ENCODE data around the gene GP1BB.
"Not testable (repeated sequence)": the region's sequence is repeated elsewhere in the genome, so short reads cannot be mapped to it uniquely, and the experiment has no call there.

GP1BB gene

GRCh38 chr22:19714312-19715187 lies 8.8 kb upstream of the GP1BB start, which contains the start of gene SEPTIN5:
Gene SEPTIN5 (plus strand): TSS chr22:19714503. CDS start chr22:19714589, 86 bp downstream.
- DNase-seq = no peak

- no peak for DNase-seq
These were observed 8.0 kb upstream of the GP1BB start for GRCh38 chr22:19715188-19715930.

DNA sequence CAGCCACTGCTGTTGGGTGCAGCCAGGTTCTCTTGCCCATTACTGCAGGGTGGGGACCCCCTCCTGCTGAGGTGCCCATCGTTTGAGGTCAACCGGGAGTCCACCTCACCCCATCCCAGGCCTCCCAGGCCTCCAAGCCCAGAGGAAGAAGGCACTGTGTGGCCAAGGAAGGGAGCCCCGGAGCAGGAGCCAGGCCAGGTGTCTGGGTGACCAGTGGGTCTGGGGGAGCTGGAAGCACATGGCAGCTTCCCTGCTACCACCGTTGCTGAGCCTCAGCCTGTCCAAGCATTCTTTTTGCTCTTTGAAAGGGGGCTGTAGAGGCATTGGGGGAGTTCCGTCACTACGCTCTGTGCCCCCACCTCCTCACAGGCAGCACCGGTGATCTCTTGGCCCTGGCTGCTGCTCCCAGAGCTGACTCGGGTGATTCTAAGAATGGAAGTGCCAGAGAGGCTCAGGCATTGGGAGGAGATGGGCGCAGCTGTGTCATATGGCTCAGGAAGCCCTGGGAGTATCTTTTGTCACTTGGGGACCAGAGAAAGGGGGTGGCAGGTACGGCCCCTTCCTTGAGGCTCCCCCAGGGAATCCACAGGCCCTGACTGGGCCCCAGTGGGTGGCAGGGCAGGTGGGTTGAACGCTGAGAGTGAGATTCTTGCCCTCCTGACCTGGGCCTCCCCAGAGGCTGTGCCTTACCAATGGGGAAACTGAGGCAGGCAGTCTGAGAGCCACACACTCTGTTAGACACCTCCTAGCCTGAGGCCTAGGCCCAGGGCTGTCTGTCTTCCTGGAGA lies 7.1 kb upstream of the GP1BB start:
- DNase-seq = no peak

GRCh38 chr22:19716829-19717105 lies 6.6 kb upstream of the GP1BB start:
- DNase-seq = no peak

GRCh38 chr22:19717181-19717580 lies 6.2 kb upstream of the GP1BB start:
- DNase-seq = no peak

DNA sequence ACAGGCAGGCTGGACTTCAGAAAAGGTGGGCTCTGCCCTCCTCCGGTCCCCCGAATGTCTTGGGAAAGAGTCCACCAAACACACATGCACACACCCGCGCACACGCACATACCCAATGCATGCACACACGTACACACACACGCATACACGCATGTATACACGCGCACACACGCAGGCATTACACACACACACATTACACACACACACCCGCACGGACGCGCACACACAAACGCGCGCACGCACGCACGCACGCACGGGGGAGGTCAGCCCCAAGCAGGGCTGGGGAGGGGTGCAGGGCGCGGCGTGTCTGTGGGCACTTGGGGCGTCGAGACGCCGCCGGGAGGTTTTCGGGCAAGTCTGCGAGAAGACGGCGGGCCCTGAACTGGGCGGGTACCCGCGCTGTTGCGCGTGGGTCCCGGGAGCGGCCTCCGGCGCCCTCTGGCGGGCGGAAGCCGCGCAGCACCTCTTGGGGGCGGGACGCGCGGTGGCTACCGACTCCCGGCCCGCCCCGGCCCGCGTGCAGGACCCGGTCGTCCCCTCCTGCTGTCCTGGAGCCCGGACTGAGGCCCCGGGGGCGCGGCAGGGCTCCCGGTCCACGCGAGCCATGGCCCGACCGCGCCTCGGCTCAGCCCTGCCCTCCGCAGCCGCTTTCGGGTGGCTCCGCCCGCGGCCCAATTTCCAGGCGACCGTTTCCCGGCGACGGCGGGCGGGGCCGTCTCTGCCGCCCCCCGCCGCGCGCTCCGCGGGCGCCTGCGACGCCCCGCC lies 5.5 kb upstream of the GP1BB start:
- no peak for DNase-seq

- no peak for DNase-seq
These were observed 4.8 kb upstream of the GP1BB start for GRCh38 chr22:19718456-19719049.

GRCh38 chr22:19719050-19719482 lies 4.3 kb upstream of the GP1BB start:
- no peak for DNase-seq

- DNase-seq = no peak
These were observed 3.8 kb upstream of the GP1BB start for GRCh38 chr22:19719488-19720021.

- DNase-seq = no peak
These were observed 3.0 kb upstream of the GP1BB start for GRCh38 chr22:19720150-19720827.

DNA sequence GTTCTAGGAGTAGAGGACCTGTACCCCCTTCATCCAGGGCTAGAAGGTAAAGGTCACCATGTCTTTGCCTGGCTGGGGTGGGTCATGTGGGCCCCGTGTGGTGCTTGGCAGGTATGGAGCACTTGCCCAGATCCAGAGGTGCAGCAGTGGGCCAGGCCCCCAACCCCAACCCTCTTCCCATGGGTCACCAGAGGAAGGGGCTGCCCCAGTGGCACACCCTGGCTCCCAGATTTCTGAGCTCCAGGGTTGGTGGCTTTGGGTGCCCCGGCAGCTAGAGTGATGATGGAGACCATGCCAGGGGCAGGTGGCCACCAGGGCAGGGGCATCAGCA lies 2.4 kb upstream of the GP1BB start:
- no peak for DNase-seq

DNA sequence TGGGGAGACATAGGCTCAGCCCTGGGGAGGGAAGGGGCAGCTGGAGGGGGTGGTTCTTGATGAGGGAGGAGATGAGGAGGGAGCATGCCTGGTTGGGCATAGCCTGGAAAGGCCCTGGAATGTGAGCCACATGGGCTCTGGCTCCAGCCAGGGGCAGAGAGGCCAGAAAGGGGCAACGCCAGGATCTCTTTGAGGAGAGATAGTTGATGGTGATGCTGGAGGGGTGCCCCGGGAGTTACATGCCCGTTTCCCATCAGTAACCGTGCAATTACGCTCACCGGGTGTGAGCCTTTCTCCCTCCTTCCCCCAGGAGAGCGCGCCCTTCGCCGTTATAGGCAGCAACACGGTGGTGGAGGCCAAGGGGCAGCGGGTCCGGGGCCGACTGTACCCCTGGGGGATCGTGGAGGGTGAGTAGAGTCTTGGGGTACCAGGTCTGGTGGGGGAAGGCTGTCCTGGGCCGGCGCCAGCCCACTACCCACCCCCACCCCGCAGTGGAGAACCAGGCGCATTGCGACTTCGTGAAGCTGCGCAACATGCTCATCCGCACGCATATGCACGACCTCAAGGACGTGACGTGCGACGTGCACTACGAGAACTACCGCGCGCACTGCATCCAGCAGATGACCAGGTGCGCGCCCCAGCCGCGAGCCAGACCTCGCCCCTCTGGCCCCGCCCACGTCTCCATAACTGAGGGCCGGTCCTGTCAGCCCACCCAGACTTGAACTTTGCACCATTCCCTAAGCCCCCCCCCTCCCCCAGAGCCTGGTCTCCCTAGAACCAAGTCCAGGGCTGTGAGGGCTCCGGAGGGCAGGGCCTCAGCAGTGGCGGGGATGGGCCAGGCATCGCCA lies 1.8 kb upstream of the GP1BB start:
- DNase-seq = no peak

DNA sequence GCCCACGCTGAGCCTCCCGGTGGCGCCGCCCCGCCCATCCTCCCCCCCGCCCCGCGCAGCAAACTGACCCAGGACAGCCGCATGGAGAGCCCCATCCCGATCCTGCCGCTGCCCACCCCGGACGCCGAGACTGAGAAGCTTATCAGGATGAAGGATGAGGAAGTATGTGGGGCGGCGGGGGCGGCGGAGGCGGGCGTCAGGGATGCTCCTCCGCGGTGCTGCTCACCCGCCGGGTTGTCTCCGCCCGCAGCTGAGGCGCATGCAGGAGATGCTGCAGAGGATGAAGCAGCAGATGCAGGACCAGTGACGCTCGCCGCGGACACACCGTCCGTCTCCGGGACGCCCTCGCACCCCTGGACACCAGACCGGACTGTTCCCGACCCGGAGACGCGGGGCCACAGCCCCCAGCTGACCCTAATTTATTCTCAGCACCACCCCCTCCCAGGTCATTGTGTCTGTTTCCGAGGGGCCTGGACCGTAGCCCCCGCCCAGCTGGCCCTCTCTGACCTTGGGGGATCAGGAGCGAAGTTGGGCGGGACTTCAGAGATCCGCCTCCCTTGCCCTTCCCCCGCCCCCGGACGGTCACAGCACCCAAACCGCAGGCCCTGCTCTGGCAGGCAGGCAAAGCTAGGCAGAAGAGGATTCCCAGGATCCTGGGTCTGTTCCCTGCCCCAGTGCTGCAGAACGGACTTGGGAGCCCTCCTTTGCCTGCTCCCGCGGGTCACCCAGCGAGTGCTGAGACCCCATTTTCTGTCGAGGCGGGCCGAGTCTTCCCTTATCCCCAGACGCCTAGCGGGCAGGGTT lies 959 bp upstream of the GP1BB start:
- no peak for DNase-seq

- no peak for DNase-seq
These were observed 432 bp upstream of the GP1BB start for GRCh38 chr22:19722982-19723231.

- no peak for DNase-seq
These were observed 866 bp downstream of the GP1BB start for GRCh38 chr22:19723983-19724827.

GRCh38 chr22:19724927-19725661 lies 1.8 kb downstream of the GP1BB start:
- DNase-seq = no peak

DNA sequence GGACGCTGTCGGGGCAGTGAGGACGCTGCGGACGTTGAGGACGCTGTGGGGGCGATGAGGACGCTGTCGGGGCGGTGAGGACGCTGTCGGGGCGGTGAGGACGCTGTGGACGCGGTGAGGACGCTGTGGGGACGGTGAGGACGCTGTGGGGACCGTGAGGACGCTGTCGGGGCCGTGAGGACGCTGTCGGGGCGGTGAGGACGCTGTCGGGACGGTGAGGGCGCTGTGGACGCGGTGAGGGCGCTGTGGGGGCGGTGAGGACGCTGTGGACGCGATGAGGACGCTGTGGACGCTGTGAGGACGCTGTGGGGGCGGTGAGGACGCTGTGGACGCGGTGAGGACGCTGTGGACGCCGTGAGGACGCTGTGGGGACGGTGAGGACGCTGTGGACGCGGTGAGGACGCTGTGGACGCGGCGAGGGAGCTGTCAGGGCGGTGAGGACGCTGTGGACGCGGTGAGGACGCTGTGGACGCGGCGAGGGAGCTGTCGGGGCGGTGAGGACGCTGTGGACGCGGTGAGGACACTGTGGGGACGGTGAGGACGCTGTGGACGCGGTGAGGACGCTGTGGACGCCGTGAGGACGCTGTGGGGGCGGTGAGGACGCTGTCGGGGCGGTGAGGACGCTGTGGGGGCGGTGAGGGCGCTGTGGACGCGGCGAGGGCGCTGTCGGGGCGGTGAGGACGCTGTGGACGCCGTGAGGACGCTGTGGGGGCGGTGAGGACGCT lies 2.9 kb downstream of the GP1BB start:
- DNase-seq = not testable (repeated sequence)
